ENCODE data around the gene GNPNAT1. TPM values are rescaled to one million over a fixed set of nuclear protein-coding genes. Genes with fewer than 3 reads are reported as not detected.

GNPNAT1 gene
- total RNA-seq, 3 donors from 2014 or later, result 19.9 to 33.1 (median 21.4) TPM

DNA sequence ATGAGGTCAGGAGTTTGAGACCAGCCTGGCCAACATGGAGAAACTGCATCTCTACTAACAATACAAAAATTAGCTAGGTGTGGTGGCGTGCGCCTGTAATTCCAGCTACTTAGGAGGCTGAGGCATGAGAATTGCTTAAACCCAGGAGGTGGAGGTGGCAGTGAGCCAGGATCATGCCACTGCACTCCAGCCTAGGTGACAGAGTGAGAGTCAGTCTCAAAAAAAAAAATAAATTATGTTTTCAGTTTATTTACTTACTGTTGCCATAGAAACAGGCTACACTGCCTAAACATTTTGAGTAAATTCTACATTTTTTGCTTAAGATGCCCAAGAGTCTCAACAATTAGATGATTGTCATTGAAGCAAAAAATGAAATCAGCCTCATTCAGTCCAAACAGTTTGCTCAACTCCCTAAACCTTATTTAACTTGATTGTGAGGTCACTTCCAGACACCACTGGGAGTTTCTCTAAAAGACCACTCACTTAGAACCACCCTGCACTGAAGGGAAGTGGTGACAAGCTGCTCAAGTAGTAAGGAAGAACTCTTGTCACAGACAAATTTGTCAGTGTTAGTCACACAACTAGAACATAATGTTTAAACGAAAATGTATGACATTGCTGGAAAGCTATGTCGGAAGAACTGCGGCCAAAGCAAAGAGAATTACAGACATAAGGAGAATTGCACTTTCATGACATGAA, 9.8 kb upstream of the GNPNAT1 start:
- TF ChIP-seq, protein P1, sequence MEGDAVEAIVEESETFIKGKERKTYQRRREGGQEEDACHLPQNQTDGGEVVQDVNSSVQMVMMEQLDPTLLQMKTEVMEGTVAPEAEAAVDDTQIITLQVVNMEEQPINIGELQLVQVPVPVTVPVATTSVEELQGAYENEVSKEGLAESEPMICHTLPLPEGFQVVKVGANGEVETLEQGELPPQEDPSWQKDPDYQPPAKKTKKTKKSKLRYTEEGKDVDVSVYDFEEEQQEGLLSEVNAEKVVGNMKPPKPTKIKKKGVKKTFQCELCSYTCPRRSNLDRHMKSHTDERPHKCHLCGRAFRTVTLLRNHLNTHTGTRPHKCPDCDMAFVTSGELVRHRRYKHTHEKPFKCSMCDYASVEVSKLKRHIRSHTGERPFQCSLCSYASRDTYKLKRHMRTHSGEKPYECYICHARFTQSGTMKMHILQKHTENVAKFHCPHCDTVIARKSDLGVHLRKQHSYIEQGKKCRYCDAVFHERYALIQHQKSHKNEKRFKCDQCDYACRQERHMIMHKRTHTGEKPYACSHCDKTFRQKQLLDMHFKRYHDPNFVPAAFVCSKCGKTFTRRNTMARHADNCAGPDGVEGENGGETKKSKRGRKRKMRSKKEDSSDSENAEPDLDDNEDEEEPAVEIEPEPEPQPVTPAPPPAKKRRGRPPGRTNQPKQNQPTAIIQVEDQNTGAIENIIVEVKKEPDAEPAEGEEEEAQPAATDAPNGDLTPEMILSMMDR (IDR thresholded peaks at IDR 0.05), result no peak
- Histone ChIP-seq H3K36me3 (ENCODE audit: low read depth) (no peaks in the 10 kb centered on the region), H3K4me3 (no peak overlapping the region), H3K4me1 (ENCODE audit: low read depth) (no peaks in the 10 kb centered on the region), H3K9me3 (no peaks in the 10 kb centered on the region)
- ATAC-seq, result peak; percentile 17
- no peak for DNase-seq
- intact Hi-C loops (cut with DNase I, micrococcal nuclease), result no loop called here

DNA sequence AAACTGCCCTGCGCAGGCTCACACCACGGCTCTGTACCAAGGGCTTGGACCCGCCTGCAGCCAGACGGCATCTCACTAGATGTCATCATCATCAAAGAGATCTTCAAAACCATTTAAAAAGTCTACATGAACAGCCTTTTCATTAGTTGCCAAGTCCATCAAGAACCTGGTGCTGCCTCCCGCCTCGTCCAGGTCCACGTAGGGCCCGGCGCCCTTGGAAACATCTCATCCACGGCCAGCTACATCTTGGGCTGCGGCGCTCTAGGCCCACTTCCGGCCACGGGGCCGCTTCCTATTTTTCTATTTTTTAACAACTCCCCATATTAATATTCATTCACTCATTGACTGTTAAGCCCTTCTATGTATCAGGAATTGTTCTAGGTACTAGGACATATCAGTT, 7.4 kb upstream of the GNPNAT1 start:
- DNase-seq, result no peak

DNA sequence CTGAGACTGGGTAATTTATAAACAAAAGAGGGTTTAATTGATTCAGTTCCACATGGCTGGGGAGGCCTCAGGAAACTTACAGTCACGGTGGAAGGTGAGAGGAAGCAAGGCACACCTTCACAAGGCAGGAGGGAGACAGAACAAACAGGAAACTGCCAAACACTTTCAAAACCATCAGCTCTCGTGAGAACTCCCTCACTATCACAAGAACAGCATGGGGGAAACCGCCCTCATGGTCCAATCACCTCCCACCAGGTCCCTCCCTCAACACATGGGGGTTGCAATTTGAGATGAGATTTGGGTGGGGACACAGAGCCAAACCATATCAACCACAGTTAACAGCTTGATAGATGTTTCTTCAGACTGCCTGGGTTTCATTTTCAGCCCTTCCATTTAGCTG, 6.2 kb upstream of the GNPNAT1 start:
- H3K4me1 ChIP-seq (ENCODE audit: low read depth), result no peaks in the 10 kb centered on the region
- H3K36me3 ChIP-seq (ENCODE audit: low read depth), result no peaks in the 10 kb centered on the region
- intact Hi-C loops (cut with DNase I, micrococcal nuclease), result no loop called here
- TF ChIP-seq, protein P1 (IDR thresholded peaks at IDR 0.05), result no peak
- ATAC-seq (no peak), DNase-seq (no peak)
- no peak overlapping the region for H3K4me3 ChIP-seq
- no peaks in the 10 kb centered on the region for H3K9me3 ChIP-seq

More for the DNA sequence above, 7.4 kb upstream of the GNPNAT1 start:
- no peak for ATAC-seq
- Histone ChIP-seq H3K4me3 (no peak overlapping the region), H3K4me1 (ENCODE audit: low read depth) (no peaks in the 10 kb centered on the region), H3K36me3 (ENCODE audit: low read depth) (no peaks in the 10 kb centered on the region), H3K9me3 (no peaks in the 10 kb centered on the region)
- intact Hi-C loops (cut with DNase I, micrococcal nuclease), result no loop called here
- TF ChIP-seq, protein P1 (IDR thresholded peaks at IDR 0.05), result no peak

DNA sequence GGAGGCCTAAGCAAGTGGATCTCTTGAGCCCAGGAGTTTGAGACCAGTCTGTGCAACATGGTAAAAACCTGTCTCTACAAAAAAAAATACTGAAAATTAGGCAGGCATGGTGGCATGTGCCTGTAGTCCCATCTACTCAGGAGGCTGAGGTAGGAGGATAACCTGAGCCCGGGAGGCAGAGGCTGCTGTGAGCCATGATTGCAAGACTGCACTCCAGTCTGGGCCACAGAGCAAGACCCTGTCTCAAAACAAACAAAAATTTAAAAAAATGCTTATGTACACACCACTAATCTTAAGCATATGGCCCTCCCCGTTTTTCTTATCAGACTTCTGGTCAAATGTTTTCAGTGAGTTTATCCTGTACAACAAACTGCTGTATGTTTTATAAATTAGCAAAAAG, 1.7 kb upstream of the GNPNAT1 start:
- Histone ChIP-seq H3K4me1 (ENCODE audit: low read depth) (peaks cover 9% of the 10 kb centered on the region), H3K36me3 (ENCODE audit: low read depth) (no peaks in the 10 kb centered on the region), H3K9me3 (no peaks in the 10 kb centered on the region), H3K4me3 (no peak overlapping the region)
- TF ChIP-seq, protein P1 (IDR thresholded peaks at IDR 0.05), result no peak
- DNase-seq (no peak), ATAC-seq (no peak)
- intact Hi-C loops (cut with DNase I, micrococcal nuclease), result no loop called here

DNA sequence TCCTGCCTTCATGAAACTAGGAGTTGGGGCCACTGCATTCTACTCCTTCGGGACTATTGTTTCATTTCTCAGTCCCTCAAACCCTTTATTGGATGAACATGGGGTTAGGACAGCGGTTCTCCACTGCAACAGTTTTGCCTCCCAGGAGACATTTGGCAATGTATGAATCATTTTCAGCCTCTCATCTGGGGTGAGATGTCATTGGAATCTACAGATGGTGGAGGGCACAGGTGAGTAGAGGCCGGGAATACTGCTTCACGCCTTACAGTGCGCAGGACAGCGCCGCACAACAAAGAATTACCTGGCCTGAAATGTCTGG, 649 bp upstream of the GNPNAT1 start:
- Histone ChIP-seq H3K9me3 (no peaks in the 10 kb centered on the region), H3K4me3 (no peak overlapping the region), H3K4me1 (ENCODE audit: low read depth) (peaks cover 9% of the 10 kb centered on the region), H3K36me3 (ENCODE audit: low read depth) (no peaks in the 10 kb centered on the region)
- intact Hi-C loops (cut with DNase I, micrococcal nuclease), result no loop called here
- no peak for ATAC-seq
- TF ChIP-seq, protein P1 (IDR thresholded peaks at IDR 0.05), result no peak
- no peak for DNase-seq

All from mucosa of descending colon (tissue), 3 donors.